Gastrocnemius medialis (tissue), 4 donors: ENCODE results near the gene EME2.

Experiments used
- CTCF ChIP-seq, 5 experiments: fragments of 450-650 bp in 3 of 5; fragments of 200-600 bp in 2 of 5; sonication (generic) in 2 of 5; IDR thresholded peaks in 4 of 5; conservative IDR thresholded peaks in 1 of 5; 1 replicate in 4 of 5; 2 replicates in 1 of 5; pipeline ENCODE4 v1.5.1; 2016 to 2019; ENCODE audit warnings: antibody characterized with exemption in 5 of 5, mild to moderate bottlenecking in 3 of 5, moderate library complexity in 3 of 5
- POLR2A ChIP-seq, 2 donors: fragments of 450-650 bp; IDR thresholded peaks; one replicate each; pipeline ENCODE4 v1.6.1; 2017; ENCODE audit warnings: antibody characterized with exemption in 2 of 2, mild to moderate bottlenecking in 2 of 2, moderate library complexity in 2 of 2

GRCh38 chr16:1758923-1759322 lies 13.7 kb upstream of the EME2 start:
- no peak for TF ChIP-seq CTCF (IDR thresholded peaks at IDR 0.05 in 4 of 5, conservative IDR thresholded peaks at IDR 0.05 in 1 of 5)
- no peak for TF ChIP-seq POLR2A (IDR thresholded peaks at IDR 0.05)
